UCSD-AML1 (cell line): ENCODE data around the gene CHRNA10.
"Not testable (repeated sequence)": the region's sequence is repeated elsewhere in the genome, so short reads cannot be mapped to it uniquely, and the experiment has no call there.

ENCODE experiments used
- DNase-seq: peaks from one replicate; lab custom pipeline; 2025; ENCODE audit not compliant: unreplicated experiment; lab: John Stamatoyannopoulos, UW

Gene CHRNA10

GRCh38 chr11:3665336-3666022, 5.7 kb downstream of the CHRNA10 start:
- DNase-seq = no peak

- no peak for DNase-seq
These were observed 7.1 kb downstream of the CHRNA10 start for GRCh38 chr11:3664032-3664630.

- no peak for DNase-seq
These were observed 8.3 kb downstream of the CHRNA10 start for GRCh38 chr11:3662856-3663255.

- DNase-seq = no peak
These were observed 10.2 kb downstream of the CHRNA10 start for GRCh38 chr11:3660960-3661359.

GRCh38 chr11:3659595-3660515, 11.3 kb downstream of the CHRNA10 start:
- no peak for DNase-seq

- DNase-seq = no peak
These were observed 12.9 kb downstream of the CHRNA10 start for GRCh38 chr11:3658252-3658651.

- DNase-seq = not testable (repeated sequence)
These were observed 13.9 kb downstream of the CHRNA10 start for GRCh38 chr11:3657331-3657730.

- DNase-seq = no peak
These were observed 15.6 kb downstream of the CHRNA10 start for GRCh38 chr11:3655547-3655946.

GRCh38 chr11:3652514-3652913, 18.7 kb downstream of the CHRNA10 start:
- not testable (repeated sequence) for DNase-seq

GRCh38 chr11:3649374-3649773, 21.8 kb downstream of the CHRNA10 start:
- not testable (repeated sequence) for DNase-seq

- not testable (repeated sequence) for DNase-seq
These were observed 22.3 kb downstream of the CHRNA10 start for GRCh38 chr11:3648843-3649242.

- no peak for DNase-seq
These were observed 25.6 kb downstream of the CHRNA10 start for GRCh38 chr11:3645552-3645951.

GRCh38 chr11:3644817-3645235, 26.4 kb downstream of the CHRNA10 start, which contains the start of gene ART1:
Gene ART1 (plus strand): TSS chr11:3645128. CDS start chr11:3659214, 14,086 bp downstream.
- no peak for DNase-seq

GRCh38 chr11:3643102-3643546, 28.1 kb downstream of the CHRNA10 start:
- DNase-seq = not testable (repeated sequence)

GRCh38 chr11:3642071-3642951, 28.9 kb downstream of the CHRNA10 start:
- no peak for DNase-seq

GRCh38 chr11:3641701-3642070, 29.5 kb downstream of the CHRNA10 start, which contains the start of gene ART5:
Gene ART5 (minus strand): TSS chr11:3641992. CDS start chr11:3641862, 130 bp downstream.
- DNase-seq = no peak

GRCh38 chr11:3641191-3641590, 30.0 kb downstream of the CHRNA10 start:
- no peak for DNase-seq

- no peak for DNase-seq
These were observed 31.3 kb downstream of the CHRNA10 start for GRCh38 chr11:3639841-3640240.

- DNase-seq = no peak
These were observed 32.7 kb downstream of the CHRNA10 start for GRCh38 chr11:3638513-3638912.

GRCh38 chr11:3637201-3637600, 34.0 kb downstream of the CHRNA10 start:
- no peak for DNase-seq
